Activated CD8-positive, alpha-beta memory T cell treated with anti-CD3 and anti-CD28 coated beads for 48 hours (primary cell): ENCODE measurements around the gene ARL3.
"Not testable (repeated sequence)": the region's sequence is repeated elsewhere in the genome, so short reads cannot be mapped to it uniquely, and the experiment has no call there.

Experiments used
- DNase-seq, 3 experiments: peaks; one replicate each; pipeline ENCODE4 v3.0.0-alpha.2; 2020; ENCODE audit warnings: low read depth in 2 of 3, low spot score in 2 of 3

The ARL3 gene

DNA sequence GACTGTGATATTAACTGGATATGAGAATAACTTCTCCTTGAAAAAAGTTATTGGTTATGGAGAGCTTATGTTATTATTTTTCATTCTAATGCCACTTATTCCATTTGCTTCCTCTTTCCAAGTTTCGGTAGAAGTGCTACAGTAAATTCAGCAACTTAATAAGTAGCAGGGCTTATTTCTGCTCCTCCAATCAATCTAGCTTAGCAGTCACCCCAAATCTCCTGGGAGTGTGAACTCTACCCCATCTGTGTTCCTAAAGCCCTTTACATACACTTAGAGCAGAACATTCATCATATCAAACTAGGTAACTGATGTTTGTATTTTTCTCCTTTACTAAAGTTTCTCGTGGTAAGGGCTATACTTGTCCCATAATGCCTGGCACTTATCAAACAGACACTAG, 8.7 kb downstream of the ARL3 start:
- no peak for DNase-seq

DNA sequence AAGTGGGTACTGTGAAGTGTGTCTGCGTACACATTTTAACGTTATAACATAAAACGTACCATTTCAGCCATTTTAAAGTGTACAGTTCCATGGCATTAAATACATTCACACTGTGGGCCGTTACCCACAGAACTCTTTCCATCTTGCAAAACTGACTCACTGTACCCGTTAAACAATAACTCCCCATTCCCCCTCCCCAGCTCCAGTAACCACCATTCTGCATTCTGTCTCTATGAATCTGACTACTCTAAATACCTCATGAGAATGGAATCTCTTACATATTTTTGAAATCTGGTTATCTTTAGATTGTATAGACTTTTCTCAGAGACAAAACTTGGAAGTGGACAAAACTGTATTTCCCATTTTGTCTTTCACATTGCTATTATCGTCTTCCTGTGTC, 9.3 kb downstream of the ARL3 start:
- no peak for DNase-seq

DNA sequence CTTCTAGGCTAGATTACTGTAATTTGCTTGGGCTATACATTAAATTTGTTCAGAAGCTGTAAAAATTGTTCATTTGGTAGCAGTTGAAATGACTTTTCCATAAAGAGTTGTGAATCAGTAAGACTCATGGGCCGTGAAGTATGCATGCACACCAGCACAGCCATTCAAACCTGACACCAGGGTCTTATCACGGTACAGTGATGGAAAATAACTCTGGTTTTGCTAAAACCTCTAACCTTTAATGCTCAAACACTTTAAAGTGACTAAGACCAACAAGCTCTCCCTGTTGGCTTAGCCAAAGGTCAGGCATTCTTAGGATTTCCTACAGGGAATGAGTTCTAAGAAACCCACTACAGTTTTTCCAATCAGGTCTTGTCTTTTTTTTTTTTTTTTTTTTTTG, 11.5 kb downstream of the ARL3 start:
- no peak for DNase-seq

DNA sequence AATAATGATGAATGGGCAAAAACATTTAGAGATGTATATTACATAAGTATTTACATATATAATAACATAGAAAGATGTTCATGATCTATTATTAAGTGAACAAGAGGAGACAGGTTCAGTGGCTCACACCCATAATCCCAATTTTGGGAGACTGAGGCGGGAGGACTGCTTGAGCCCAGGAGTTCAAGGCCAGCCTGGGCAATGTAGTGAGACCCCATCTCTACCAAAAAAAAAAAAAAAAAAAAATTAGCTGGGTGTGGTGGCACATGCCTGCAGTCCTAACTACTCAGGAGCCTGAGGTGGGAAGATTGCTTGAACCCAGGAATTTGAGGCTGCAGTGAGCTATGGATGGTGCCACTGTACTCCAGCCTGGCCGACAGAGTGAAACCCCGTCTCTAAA, 12.4 kb downstream of the ARL3 start:
- no peak for DNase-seq

DNA sequence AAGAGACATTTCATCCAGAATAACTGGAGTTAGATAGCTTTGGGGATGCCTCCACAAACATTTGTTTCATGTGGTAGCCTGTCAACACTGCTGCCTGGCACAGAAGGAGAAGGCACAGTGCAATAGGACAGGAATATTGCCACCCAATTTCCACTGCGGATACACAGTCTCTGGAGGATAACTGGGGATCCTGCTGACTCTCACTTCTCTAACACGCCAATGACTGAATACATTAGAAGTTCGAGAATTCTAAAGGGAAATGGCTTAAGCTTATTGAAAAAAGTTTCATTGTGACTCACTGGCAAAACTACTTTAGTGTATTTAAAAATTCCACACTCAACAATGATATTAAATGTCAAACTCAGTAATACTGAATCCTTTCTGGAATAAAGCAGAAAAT, 12.9 kb downstream of the ARL3 start:
- DNase-seq: no peak

DNA sequence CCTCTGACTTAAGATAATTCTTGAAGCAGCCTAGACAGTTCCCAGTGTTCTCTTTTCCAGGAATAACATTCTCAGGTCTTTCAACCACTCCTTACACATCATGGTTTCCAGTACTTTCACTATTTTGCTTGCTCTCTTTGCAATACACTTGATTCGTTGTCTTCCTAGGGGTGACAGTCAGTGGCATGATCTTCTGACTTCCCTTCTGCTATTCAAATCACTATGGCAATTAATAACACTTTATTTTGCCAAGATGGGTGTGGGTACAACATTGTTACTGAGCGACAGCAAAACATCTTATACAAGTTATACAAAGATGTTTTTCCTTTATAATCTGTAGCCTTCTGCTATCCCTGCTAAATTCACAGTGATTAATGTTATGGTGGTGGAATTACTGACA, 15.3 kb downstream of the ARL3 start:
- no peak for DNase-seq

DNA sequence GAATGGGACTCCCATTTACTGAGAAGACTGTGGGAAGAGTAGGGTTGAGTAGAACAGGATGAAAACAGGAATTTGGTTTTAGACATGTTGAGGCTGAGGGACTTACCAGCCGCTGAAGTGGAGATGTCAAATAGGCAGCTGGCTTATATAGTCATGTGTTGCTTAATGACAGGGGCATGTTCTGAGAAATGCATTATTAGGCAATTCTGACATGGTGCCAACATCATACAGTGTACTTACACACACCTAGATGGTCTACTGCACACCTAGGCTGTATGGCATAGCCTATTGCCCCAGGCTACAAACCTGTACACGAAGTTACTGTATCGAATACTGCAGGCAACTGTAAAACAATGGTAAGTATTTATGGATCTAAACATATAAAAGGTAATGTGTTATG, 17.5 kb downstream of the ARL3 start:
- no peak for DNase-seq

DNA sequence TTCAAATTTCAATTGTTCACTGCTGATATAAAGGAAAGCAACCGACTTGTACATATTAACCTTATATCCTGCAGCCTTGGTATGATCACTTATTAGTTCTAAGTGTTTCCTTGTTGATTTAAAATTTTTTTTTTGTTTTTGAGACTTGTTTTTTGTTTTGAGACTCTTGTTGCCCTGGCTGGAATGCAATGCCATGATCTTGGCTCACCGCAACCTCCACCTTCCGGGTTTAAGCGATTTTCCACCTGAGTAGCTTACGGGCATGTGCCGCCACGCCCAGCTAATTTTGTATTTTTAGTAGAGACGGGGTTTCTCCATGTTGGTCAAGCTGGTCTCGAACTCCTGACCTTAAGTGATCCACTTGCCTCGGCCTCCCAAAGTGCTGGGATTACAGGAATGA, 18.8 kb downstream of the ARL3 start:
- not testable (repeated sequence) for DNase-seq

DNA sequence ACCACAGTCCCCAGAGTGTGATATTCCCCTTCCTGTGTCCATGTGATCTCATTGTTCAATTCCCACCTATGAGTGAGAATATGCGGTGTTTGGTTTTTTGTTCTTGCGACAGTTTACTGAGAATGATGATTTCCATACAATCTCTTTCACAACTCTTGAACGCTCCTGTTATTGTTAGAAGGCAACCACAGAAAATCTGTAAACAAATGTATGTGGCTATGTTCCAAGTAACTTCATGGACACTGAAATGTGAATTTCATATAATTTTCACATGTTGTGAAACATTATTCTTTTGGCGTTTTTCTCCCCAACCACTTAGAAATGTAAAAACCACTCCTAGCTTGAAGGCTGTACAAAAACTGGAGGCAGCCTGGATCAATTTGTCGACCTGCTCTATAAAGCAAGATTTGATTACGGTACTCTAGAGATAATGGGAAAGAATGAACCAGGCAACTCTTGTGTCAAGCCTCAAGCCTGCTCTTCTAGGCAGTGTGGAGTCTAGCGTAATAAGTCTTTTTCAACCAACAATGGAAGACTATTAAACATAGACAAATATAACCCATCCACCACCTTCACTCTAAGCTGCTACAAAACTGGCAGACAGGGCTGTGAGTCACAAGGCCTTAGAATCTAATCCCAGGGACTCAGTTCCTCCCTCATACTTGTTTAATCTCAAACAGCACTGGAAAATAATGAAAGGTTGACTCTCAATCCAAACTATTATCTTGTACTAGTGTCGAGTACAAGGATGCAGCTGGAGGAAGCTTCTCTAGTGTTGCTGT, 22.7 kb downstream of the ARL3 start:
- DNase-seq: no peak

DNA sequence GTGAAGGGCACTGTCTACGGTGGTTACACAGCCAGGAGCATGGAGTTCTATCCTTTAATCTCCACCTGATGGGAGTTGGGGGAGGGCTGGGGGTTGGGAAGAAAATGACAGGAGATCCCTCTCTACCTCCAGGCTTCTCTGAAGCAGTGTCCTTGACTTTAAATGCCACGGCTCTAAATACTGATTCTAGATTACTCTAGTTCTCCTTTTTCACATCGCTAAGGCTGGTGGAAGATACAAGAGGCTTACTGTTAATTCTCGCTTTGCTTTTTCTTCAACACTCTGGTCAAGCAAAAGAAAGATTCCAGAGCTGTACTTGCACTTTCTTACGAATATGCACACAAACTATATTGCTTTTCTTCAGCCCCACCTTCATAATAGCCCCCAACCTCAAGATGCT, 30.5 kb downstream of the ARL3 start:
- DNase-seq: no peak

DNA sequence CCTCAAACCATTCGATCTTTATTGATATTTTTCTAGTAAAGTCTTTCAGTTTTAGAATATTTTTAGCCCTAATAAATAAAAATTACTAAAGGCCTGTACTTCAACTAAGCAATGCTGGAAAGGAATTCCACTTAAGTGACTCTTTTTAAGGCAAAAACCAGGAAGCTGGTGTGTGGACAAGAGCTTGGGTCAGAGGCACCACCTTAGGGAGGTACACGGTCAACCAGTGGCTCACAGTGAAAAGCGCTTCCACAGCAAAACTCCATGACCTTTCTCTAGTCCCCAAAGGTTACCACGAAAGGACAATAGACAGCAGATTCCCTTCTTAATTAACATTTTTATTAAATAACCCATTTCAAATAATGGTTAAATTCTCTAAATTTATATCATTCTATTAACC, 31.2 kb downstream of the ARL3 start:
- DNase-seq: no peak

DNA sequence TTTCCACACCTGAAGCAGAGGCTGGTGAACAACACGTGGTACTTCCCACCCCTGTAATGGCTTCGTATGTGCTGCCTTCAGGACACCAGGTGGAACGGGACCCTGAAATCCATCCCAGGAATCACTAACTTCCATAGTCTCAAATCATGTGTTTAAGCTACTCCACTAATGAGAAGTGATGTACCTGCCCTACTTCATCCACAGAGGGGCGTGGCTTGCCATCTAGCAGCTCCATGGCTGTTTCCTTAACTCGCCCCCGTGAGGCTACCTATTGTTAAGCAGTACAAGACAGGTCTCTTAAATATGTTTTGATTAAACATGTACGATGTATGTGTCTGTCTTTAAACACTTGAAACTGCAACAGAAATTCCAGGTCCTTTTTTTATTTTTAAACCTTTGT, 31.8 kb downstream of the ARL3 start:
- no peak for DNase-seq

DNA sequence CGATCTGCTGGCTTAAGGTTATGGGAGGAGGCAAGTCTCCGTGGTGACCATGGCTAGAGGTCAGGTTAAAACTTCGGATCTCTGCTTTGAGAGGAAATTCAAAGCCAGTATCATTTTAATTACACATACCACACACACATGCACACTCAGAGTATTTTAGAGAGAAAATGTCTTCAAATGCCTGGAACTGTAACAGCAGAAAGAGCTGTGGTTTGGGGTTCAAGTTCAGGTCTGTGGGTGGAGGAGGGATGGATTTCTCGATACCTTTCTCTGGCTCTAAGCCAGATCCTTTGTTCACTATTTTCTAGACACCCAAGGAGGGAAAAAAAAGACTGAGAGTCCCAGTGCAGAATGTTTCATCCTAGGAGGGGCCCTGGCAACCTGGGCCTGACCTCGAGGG, 32.5 kb downstream of the ARL3 start:
- no peak for DNase-seq

DNA sequence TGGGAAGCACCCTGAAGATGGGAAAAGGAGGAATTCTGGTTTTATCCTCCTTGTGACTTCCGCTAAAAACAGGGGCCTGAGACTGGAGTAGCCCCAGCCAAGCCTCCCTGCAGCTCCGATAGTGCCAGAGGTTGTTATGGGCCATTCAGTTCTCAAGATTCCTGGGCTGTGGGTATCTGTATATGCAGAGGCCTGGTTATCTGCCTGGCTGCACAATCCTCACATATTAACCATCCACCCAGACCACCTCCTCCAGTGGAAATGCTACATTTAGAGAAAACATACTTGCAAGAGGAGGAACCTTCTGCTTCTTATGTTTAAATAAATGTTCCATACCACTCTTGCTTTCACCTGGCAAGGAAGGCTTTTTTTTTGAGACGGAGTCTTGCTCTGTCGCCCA, 34.6 kb downstream of the ARL3 start:
- no peak for DNase-seq

DNA sequence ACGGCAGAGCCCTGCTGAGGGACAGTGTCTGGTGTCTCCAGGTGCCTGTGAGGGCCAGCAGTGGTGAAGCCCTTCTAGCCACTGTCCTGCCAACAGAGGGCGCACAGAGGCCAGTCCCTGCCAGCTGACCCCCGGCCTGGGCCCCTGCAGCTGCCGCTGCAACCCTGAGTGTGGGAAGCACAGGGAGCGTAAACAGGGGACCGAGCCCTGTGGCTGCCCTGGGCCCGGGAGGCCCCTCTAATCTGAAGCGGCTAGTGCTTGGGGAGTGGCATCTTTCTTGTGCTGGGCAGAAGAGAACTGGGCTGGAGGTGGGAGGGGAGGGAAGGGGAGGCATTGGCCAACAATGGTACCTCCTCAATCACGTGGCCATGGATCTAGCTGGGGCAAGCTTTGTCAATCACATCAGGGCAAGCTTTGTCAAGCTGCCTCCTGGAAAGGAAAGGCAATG, 35.3 kb downstream of the ARL3 start:
- no peak for DNase-seq

DNA sequence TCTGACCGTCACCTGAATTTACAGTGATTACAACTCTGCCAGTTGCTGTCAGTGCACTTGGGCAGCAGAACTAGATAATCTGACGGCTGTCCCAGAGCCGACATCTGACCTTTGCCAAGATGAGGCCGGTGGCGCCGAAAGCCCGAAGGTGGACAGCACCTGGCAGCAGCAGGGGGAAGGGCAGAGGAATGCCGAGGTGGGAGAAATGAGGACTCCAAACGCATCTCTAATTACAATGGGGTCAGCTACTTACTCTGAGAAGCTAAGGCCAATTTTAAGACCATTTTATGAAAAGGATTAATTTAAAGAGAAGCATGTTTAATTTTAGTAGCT, 36.2 kb downstream of the ARL3 start:
- no peak for DNase-seq

DNA sequence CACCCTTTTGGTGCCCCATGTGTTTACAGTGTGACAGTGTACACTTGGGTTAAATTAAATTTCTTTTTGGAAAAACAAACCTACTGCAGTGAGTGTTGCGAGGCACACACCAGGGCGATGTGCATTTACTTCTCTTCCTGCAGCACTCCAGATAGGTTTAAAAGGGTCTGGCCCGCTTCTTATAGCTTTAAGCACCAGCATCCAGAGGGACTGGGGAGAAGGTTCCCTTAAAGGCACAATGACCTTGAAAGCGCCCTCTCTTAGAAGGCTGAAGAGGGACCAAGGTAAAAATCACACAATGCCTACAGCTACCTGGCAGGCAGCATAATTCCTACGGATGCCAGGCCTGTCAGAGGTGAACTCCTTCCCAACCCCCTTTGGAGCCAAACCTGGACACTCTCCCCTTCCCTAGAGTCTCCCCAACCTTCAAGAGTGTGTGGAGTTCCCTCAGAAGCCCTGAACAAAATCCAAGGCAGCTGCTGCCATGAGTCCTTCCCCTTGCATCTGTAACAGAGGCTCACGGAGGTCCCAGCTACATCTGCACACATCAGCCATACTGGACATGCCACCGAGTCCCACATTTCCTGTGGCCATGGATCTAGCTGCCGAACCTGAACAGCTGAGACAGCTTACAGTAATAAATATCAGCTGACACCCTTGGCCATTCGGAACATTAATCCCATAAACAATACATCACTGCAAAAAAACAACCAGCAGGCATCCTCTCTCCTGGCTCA, 36.7 kb downstream of the ARL3 start:
- no peak for DNase-seq

DNA sequence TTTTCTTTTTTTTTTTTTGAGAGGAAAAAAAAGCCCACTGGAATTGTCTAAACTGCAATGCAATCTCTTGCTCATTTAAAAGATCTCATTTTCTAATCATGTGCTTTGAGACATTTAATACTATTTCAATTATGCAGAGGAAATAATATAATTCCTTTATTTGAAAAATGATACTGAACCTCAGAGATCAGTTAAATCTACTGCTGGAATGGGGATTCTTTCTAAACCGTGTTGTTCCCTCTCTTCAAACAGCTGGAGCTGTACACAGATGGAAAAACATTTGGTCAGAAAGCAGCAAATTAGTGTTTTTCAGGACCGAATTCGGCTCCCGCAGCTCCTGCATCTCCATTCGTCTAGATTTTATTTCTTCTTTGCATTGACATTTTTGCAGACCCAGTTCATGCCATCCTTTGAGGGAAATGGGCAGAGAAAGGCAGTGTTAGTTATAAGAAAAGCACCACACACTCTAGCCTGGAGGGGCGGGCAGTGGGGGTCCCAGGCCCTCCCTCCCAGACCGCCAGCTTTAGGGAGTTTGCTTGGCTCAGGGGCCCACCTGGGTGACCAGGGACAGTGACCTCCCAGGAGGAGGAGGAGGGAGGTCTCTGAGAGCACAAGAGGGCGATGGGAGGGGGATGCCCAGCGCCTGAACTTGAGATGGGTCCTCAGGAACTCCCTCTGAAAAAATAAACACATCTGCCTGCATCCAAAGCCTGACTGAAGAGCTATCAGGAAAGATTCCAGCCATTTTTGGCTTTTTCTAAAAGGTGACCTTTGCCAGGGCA, 37.5 kb downstream of the ARL3 start:
- no peak for DNase-seq

DNA sequence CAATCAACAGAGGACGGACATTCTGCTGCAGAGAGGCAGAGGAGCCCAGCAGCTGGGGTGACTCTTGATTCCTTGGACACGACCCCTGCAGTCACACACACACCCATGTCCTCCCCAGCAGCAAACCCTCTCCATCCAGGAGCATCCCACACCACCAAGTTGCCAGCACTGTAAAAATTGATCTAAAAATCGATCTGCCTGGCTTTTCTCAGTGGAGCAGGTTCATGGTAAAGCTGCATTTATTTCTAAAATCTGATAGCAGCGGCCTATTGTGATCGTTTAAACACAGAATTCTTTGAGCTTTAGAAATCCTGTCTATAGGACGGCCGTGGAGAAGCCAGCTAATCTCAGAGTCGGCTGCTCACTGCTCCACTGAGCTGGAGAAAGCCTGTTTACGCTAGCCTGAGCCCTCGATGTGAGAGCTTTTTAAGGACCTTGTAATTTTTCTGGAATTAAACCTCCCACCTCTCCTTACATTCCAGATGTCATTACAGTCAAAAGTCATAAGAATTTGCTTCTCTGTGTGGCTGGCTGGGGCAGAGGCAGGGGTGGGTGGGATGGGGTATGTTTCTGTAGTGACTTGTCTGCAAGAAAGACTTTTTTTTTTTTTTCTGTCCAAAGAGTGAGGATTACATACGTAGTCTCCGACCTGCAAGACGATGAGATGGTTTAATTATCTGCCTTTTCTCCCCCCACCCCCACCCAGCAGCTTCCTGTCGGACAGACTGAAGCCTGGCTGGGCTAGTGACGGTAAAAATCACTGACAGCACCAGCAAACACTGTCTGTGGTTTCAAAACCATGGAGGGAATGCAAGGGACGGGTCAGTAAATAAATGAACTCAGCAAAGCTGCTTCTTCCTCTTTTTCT, 38.3 kb downstream of the ARL3 start:
- DNase-seq: no peak

DNA sequence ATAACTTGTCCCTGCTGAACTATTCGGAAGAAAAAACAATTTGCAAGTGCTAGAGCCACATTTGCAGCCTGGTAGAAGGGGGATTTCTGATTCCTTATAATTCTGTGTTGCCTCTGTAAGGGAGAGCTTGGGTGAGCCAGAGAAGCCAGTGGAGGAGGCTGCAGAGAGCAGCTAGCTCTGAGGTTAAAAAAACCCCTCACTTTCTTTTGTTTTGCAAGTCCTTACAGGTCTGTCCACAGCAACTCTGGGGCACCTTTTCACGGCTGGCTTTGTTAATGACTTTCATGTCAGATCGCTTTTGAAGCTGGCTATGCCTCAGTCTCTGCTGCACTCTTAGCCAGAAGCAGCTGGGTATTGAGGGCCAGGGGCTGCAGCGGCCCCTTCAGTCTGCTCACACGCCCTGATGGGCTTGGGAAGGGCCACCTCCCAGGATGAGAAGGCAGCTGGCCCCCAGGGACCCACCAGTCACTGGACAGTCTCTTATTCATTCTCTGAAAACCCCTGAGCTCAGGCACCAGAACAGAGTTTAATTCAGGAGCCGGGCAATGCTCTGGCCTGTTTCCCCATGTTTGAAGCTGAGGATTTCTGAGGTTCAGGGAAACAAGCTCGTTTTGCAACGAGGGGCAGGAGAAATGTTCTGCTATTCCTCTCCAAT, 39.1 kb downstream of the ARL3 start:
- no peak for DNase-seq

DNA sequence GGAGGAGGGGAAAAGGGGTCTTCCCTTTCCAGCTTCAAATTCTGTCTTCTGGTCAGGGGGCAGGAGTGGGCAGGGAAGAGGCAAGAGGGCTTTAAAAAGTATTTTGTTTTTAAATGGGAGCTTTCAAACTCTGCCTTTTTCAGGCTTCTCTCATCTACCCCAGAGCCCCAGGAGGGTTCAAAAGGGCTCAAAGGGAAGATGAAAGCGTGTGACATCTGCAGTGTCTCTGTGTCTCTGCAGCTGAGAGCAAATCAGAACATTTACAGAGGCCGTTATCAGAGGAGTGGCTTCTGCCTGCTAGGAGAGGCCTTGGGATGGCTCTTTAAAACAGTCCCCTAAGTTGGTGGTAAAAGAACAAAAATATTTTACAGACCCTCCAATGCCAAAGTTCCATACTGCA, 39.6 kb downstream of the ARL3 start:
- no peak for DNase-seq
